ENCODE results near the gene LINS1. TPM values are rescaled to one million over a fixed set of nuclear protein-coding genes. Genes with fewer than 3 reads are reported as not detected.

The LINS1 gene
- polyA plus RNA-seq, 1 donor from 2014 or later, result 21.4 TPM

DNA sequence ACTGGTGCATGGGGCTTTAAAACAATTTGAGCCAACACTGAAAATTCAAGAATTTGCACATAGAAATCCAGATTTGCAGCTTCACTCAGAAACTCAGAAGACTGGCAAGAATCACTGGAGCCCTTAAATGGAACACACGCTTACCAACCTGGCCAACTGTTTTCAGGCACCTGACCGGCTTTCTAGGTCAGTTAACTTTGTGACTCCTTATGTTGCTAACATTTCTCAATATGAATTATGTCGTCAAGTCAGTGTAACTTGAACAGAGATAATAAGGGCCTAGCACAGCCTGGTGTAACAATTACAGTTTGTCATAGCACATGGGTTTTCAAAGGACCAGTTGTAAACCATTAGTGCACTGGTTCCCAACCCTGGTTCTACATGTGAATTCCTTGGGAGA is 80.1 kb downstream of the LINS1 start:
- H3K9me2 ChIP-seq (ENCODE audit: insufficient read depth, low read length), result no peaks in the 10 kb centered on the region

DNA sequence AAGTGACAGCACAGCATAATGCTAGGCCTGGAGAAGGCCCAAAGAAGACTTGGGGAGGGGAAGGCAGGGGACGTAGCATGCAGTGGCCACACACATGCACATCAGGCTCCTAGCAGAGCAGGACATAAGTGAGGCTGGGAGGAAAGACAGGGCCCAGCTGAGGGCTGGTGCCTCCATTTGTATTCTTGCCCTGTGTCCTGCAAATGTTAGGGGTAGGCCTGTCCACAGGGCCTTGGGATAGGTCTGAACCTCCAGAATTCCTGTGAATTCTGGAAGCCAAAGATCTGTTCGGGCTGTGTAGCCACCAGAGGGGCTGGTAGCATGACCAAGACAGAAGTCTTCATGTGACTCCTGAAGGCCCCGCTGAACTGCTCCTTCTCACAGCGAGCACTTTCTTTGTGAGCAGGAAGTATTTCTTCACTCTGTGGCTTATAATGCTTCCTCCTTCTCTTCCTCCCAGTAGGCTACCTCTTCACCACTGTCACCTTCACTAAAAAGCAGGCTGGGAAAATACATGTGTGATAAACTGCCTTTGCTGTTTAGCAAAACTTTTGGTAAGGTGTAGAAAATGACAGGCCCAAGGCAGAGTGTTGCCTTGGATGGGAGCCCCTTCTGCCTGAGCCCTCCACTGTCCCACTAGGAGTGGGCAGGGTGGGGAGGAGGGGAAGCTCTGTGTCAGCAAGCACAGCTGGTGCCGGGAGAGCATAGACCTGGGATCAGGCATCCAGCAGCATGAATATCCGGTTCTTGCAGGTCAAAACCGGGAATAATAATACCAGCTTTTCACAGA is 81.7 kb downstream of the LINS1 start:
- Histone ChIP-seq H3K27ac (ENCODE audit: low read length) (no peak overlapping the region), H3K27me3 (ENCODE audit: insufficient read depth, low read depth, low read length) (no peaks in the 10 kb centered on the region), H3K9me3 (ENCODE audit: low read length) (no peaks in the 10 kb centered on the region), H3K4me3 (ENCODE audit: low read length) (no peak overlapping the region), H3K9me2 (ENCODE audit: insufficient read depth, low read length) (no peaks in the 10 kb centered on the region), H3K36me3 (ENCODE audit: insufficient read depth, low read length) (no peaks in the 10 kb centered on the region), H3K4me2 (ENCODE audit: low read length) (no peak overlapping the region), H3F3A (ENCODE audit: insufficient read depth, low read length, poor library complexity, severe bottlenecking) (no peaks in the 10 kb centered on the region), H3K79me2 (replicated peaks; ENCODE audit: insufficient read depth, low read length) (no peaks in the 10 kb centered on the region), H2AFZ (ENCODE audit: low read depth, low read length) (no peak overlapping the region), H3K9ac (ENCODE audit: low read length) (no peak overlapping the region), H4K20me1 (ENCODE audit: insufficient read depth) (no peaks in the 10 kb centered on the region)
- no peak for TF ChIP-seq EZH2 (IDR thresholded peaks at IDR 0.05; ENCODE audit: borderline replicate concordance, insufficient read depth, low read length, poor library complexity, severe bottlenecking)
- TF ChIP-seq MXI1 (conservative IDR thresholded peaks at IDR 0.05; ENCODE audit: poor library complexity, severe bottlenecking), result no peak
- TF ChIP-seq POLR2AphosphoS5 (IDR thresholded peaks at IDR 0.05), result no peak
- no peak for TF ChIP-seq RAD21 (conservative IDR thresholded peaks at IDR 0.05)
- no peak for TF ChIP-seq EP300 (conservative IDR thresholded peaks at IDR 0.05; ENCODE audit: poor library complexity, severe bottlenecking)
- TF ChIP-seq, protein P1, sequence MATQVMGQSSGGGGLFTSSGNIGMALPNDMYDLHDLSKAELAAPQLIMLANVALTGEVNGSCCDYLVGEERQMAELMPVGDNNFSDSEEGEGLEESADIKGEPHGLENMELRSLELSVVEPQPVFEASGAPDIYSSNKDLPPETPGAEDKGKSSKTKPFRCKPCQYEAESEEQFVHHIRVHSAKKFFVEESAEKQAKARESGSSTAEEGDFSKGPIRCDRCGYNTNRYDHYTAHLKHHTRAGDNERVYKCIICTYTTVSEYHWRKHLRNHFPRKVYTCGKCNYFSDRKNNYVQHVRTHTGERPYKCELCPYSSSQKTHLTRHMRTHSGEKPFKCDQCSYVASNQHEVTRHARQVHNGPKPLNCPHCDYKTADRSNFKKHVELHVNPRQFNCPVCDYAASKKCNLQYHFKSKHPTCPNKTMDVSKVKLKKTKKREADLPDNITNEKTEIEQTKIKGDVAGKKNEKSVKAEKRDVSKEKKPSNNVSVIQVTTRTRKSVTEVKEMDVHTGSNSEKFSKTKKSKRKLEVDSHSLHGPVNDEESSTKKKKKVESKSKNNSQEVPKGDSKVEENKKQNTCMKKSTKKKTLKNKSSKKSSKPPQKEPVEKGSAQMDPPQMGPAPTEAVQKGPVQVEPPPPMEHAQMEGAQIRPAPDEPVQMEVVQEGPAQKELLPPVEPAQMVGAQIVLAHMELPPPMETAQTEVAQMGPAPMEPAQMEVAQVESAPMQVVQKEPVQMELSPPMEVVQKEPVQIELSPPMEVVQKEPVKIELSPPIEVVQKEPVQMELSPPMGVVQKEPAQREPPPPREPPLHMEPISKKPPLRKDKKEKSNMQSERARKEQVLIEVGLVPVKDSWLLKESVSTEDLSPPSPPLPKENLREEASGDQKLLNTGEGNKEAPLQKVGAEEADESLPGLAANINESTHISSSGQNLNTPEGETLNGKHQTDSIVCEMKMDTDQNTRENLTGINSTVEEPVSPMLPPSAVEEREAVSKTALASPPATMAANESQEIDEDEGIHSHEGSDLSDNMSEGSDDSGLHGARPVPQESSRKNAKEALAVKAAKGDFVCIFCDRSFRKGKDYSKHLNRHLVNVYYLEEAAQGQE (IDR thresholded peaks at IDR 0.05; ENCODE audit: borderline replicate concordance), result no peak
- TF ChIP-seq TAF1 (IDR thresholded peaks at IDR 0.05; ENCODE audit: low read depth), result no peak
- TF ChIP-seq, protein P2, sequence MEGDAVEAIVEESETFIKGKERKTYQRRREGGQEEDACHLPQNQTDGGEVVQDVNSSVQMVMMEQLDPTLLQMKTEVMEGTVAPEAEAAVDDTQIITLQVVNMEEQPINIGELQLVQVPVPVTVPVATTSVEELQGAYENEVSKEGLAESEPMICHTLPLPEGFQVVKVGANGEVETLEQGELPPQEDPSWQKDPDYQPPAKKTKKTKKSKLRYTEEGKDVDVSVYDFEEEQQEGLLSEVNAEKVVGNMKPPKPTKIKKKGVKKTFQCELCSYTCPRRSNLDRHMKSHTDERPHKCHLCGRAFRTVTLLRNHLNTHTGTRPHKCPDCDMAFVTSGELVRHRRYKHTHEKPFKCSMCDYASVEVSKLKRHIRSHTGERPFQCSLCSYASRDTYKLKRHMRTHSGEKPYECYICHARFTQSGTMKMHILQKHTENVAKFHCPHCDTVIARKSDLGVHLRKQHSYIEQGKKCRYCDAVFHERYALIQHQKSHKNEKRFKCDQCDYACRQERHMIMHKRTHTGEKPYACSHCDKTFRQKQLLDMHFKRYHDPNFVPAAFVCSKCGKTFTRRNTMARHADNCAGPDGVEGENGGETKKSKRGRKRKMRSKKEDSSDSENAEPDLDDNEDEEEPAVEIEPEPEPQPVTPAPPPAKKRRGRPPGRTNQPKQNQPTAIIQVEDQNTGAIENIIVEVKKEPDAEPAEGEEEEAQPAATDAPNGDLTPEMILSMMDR (IDR thresholded peaks at IDR 0.05; ENCODE audit: poor library complexity, severe bottlenecking), result no peak
- TF ChIP-seq SMC3 (conservative IDR thresholded peaks at IDR 0.05; ENCODE audit: poor library complexity), result no peak

More for the DNA sequence above, 80.1 kb downstream of the LINS1 start:
- Histone ChIP-seq H3K36me3 (ENCODE audit: insufficient read depth, low read length) (no peaks in the 10 kb centered on the region), H3K79me2 (replicated peaks; ENCODE audit: insufficient read depth, low read length) (no peaks in the 10 kb centered on the region), H3F3A (ENCODE audit: insufficient read depth, low read length, poor library complexity, severe bottlenecking) (no peaks in the 10 kb centered on the region), H3K9ac (ENCODE audit: low read length) (no peak overlapping the region), H3K9me3 (ENCODE audit: low read length) (no peaks in the 10 kb centered on the region), H3K27ac (ENCODE audit: low read length) (no peak overlapping the region), H3K4me3 (ENCODE audit: low read length) (no peak overlapping the region), H3K27me3 (ENCODE audit: insufficient read depth, low read depth, low read length) (no peaks in the 10 kb centered on the region), H2AFZ (ENCODE audit: low read depth, low read length) (no peak overlapping the region), H4K20me1 (ENCODE audit: insufficient read depth) (no peaks in the 10 kb centered on the region), H3K4me2 (ENCODE audit: low read length) (no peak overlapping the region)
- no peak for TF ChIP-seq SMC3 (conservative IDR thresholded peaks at IDR 0.05; ENCODE audit: poor library complexity)
- no peak for TF ChIP-seq EZH2 (IDR thresholded peaks at IDR 0.05; ENCODE audit: borderline replicate concordance, insufficient read depth, low read length, poor library complexity, severe bottlenecking)
- TF ChIP-seq POLR2AphosphoS5 (IDR thresholded peaks at IDR 0.05), result no peak
- TF ChIP-seq, protein P2 (IDR thresholded peaks at IDR 0.05; ENCODE audit: poor library complexity, severe bottlenecking), result no peak
- TF ChIP-seq, protein P1 (IDR thresholded peaks at IDR 0.05; ENCODE audit: borderline replicate concordance), result no peak
- TF ChIP-seq EP300 (conservative IDR thresholded peaks at IDR 0.05; ENCODE audit: poor library complexity, severe bottlenecking), result no peak
- no peak for TF ChIP-seq TAF1 (IDR thresholded peaks at IDR 0.05; ENCODE audit: low read depth)
- TF ChIP-seq RAD21 (conservative IDR thresholded peaks at IDR 0.05), result no peak
- no peak for TF ChIP-seq MXI1 (conservative IDR thresholded peaks at IDR 0.05; ENCODE audit: poor library complexity, severe bottlenecking)
